ENCODE measurements around the gene HSFX2. TPM values are rescaled to one million over a fixed set of nuclear protein-coding genes. Genes with fewer than 3 reads are reported as not detected.
"Not testable (repeated sequence)": the region's sequence is repeated elsewhere in the genome, so short reads cannot be mapped to it uniquely, and the experiment has no call there.

The HSFX2 gene
- total RNA-seq, 1 experiment from 2014 or later = not detected

DNA sequence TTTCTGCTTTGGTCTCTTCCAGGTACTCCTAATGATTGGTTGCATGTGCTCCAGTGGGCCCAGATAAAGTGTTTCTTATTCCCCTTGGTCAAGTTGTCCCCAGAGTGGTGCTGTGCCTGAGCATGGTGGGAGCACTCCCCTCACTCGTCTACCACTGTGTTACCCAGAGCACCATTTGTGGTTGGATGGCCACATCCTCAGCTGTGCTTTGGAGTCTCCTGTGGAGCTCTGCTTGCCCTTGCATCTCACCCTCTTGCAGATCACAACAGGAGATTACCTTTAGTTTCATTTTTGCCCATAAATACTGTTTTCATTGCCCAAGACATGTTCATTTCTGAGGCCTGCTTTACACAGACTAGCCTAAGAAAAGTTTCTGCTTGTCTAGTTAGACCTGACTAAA, 44.7 kb downstream of the HSFX2 start:
- H3K79me2 ChIP-seq (ENCODE audit: insufficient read depth, low read length); H3K36me3 ChIP-seq (ENCODE audit: control insufficient read depth in 1 of 2, insufficient read depth in 2 of 2, low read length in 2 of 2); H2AFZ ChIP-seq (ENCODE audit: low read depth, low read length, poor library complexity, severe bottlenecking); H3K4me3 ChIP-seq (replicated peaks in 1 of 2; ENCODE audit: low read depth in 1 of 2, low read length in 2 of 2); BruUV-seq (replicated peaks); H3K9ac ChIP-seq (ENCODE audit: low read length); RAD21 ChIA-PET (ENCODE audit: low non-redundant PET in 1 of 2, low total read pairs in 2 of 2, uncharacterized antibody in 2 of 2, unreplicated experiment in 2 of 2); H4K20me1 ChIP-seq (ENCODE audit: insufficient read depth); ATAC-seq; H3K4me2 ChIP-seq (ENCODE audit: low read length); DNase-seq (ENCODE audit: low read depth, low spot score); H3K9me2 ChIP-seq (ENCODE audit: insufficient read depth); H3K9me3 ChIP-seq (ENCODE audit: control insufficient read depth in 1 of 2, insufficient read depth in 1 of 2, low read depth in 1 of 2, low read length in 2 of 2); intact Hi-C loops (cut with micrococcal nuclease); H3K27me3 ChIP-seq (ENCODE audit: insufficient read depth, low read length); CTCF ChIA-PET; POLR2A ChIA-PET; H3K4me1 ChIP-seq (ENCODE audit: control insufficient read depth in 1 of 2, insufficient read depth in 2 of 2, low read length in 2 of 2); H3K27ac ChIP-seq (ENCODE audit: low read depth, low read length): not testable (repeated sequence)

DNA sequence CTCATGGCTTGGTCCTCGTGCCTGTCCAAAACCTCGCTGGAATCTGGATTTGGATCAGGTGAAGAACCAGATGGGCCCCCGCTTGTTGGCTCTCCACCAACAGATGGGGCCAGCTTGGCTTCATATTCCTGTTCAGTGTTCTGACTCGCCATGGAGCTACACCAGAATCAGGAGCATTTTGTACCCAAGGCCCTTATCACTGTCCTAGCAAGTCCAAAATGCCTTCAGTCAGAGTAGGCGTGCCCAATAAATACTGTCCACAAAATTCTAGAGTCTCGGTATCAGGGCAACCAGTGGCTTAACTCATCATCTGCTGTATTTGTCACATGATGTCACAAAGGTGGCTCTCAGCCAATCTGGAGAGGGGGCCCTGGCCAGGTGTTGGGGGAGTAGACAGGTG, 45.4 kb downstream of the HSFX2 start, which contains the start of gene HSFX3:
HSFX3 (minus strand) TSS at position 224 of the 400 bp plus-strand sequence; CDS start at position 152, 72 bp downstream.
- POLR2A ChIA-PET; ATAC-seq; BruUV-seq (replicated peaks); H2AFZ ChIP-seq (ENCODE audit: low read depth, low read length, poor library complexity, severe bottlenecking); RAD21 ChIA-PET (ENCODE audit: low non-redundant PET in 1 of 2, low total read pairs in 2 of 2, uncharacterized antibody in 2 of 2, unreplicated experiment in 2 of 2); H3K79me2 ChIP-seq (ENCODE audit: insufficient read depth, low read length); H3K36me3 ChIP-seq (ENCODE audit: control insufficient read depth in 1 of 2, insufficient read depth in 2 of 2, low read length in 2 of 2); H3K27ac ChIP-seq (ENCODE audit: low read depth, low read length); H4K20me1 ChIP-seq (ENCODE audit: insufficient read depth); DNase-seq (ENCODE audit: low read depth, low spot score); H3K9me2 ChIP-seq (ENCODE audit: insufficient read depth); intact Hi-C loops (cut with micrococcal nuclease); H3K4me2 ChIP-seq (ENCODE audit: low read length); H3K9ac ChIP-seq (ENCODE audit: low read length); H3K27me3 ChIP-seq (ENCODE audit: insufficient read depth, low read length); H3K9me3 ChIP-seq (ENCODE audit: control insufficient read depth in 1 of 2, insufficient read depth in 1 of 2, low read depth in 1 of 2, low read length in 2 of 2); H3K4me1 ChIP-seq (ENCODE audit: control insufficient read depth in 1 of 2, insufficient read depth in 2 of 2, low read length in 2 of 2); CTCF ChIA-PET; H3K4me3 ChIP-seq (replicated peaks in 1 of 2; ENCODE audit: low read depth in 1 of 2, low read length in 2 of 2): not testable (repeated sequence)

DNA sequence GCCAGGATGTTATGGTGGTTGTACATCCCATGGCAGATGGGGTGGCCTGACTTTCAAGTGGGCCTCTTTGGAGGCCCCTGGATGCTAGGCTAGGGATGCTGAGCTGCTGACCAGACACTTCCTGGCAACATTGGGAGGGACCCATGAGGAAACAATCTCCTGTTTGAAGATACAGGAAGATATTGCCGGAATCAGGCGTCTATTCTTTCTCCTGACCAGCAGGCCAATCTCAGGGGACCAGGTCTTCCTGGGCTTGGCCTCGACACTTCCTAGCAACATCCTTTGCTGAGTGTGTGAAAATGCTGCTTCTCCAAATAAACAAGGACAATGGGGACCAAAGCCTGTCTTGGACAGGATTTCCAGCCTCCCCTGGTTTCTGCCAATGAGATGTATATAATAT, 47.3 kb downstream of the HSFX2 start:
- POLR2A ChIA-PET; H3K36me3 ChIP-seq (ENCODE audit: control insufficient read depth in 1 of 2, insufficient read depth in 2 of 2, low read length in 2 of 2); BruUV-seq (replicated peaks); CTCF ChIA-PET; H3K27me3 ChIP-seq (ENCODE audit: insufficient read depth, low read length); H3K9me3 ChIP-seq (ENCODE audit: control insufficient read depth in 1 of 2, insufficient read depth in 1 of 2, low read depth in 1 of 2, low read length in 2 of 2); H3K27ac ChIP-seq (ENCODE audit: low read depth, low read length); H3K4me2 ChIP-seq (ENCODE audit: low read length); H2AFZ ChIP-seq (ENCODE audit: low read depth, low read length, poor library complexity, severe bottlenecking); DNase-seq (ENCODE audit: low read depth, low spot score); H3K9me2 ChIP-seq (ENCODE audit: insufficient read depth); H3K79me2 ChIP-seq (ENCODE audit: insufficient read depth, low read length); H3K4me1 ChIP-seq (ENCODE audit: control insufficient read depth in 1 of 2, insufficient read depth in 2 of 2, low read length in 2 of 2); H3K9ac ChIP-seq (ENCODE audit: low read length); H3K4me3 ChIP-seq (replicated peaks in 1 of 2; ENCODE audit: low read depth in 1 of 2, low read length in 2 of 2); ATAC-seq; RAD21 ChIA-PET (ENCODE audit: low non-redundant PET in 1 of 2, low total read pairs in 2 of 2, uncharacterized antibody in 2 of 2, unreplicated experiment in 2 of 2); H4K20me1 ChIP-seq (ENCODE audit: insufficient read depth); intact Hi-C loops (cut with micrococcal nuclease): not testable (repeated sequence)

DNA sequence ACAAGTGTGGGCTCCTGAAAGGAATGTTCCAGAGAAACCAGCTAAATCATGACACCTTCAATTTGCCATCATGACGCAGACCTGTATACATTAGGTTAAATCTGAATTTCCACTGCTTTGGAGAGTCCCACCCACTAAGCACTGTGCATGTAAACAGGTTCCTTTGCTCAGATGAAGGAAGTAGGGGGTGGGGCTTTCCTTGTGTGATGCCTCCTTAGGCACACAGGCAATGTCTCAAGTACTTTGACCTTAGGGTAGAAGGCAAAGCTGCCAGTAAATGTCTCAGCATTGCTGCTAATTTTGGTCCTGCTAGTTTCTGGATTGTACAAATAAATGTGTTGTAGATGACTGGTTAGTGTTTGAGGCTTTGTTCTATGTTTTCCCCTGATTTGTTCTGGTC, 48.2 kb downstream of the HSFX2 start:
- H2AFZ ChIP-seq (ENCODE audit: low read depth, low read length, poor library complexity, severe bottlenecking); H3K4me2 ChIP-seq (ENCODE audit: low read length); H3K79me2 ChIP-seq (ENCODE audit: insufficient read depth, low read length); CTCF ChIA-PET; H3K27ac ChIP-seq (ENCODE audit: low read depth, low read length); BruUV-seq (replicated peaks); H3K4me1 ChIP-seq (ENCODE audit: control insufficient read depth in 1 of 2, insufficient read depth in 2 of 2, low read length in 2 of 2); H3K4me3 ChIP-seq (replicated peaks in 1 of 2; ENCODE audit: low read depth in 1 of 2, low read length in 2 of 2); DNase-seq (ENCODE audit: low read depth, low spot score); H3K9me2 ChIP-seq (ENCODE audit: insufficient read depth); ATAC-seq; RAD21 ChIA-PET (ENCODE audit: low non-redundant PET in 1 of 2, low total read pairs in 2 of 2, uncharacterized antibody in 2 of 2, unreplicated experiment in 2 of 2); POLR2A ChIA-PET; H3K36me3 ChIP-seq (ENCODE audit: control insufficient read depth in 1 of 2, insufficient read depth in 2 of 2, low read length in 2 of 2); H3K9me3 ChIP-seq (ENCODE audit: control insufficient read depth in 1 of 2, insufficient read depth in 1 of 2, low read depth in 1 of 2, low read length in 2 of 2); intact Hi-C loops (cut with micrococcal nuclease); H3K9ac ChIP-seq (ENCODE audit: low read length); H3K27me3 ChIP-seq (ENCODE audit: insufficient read depth, low read length); H4K20me1 ChIP-seq (ENCODE audit: insufficient read depth): not testable (repeated sequence)
